ENCODE results near the gene TNFRSF8.
"Not testable (repeated sequence)": the region's sequence is repeated elsewhere in the genome, so short reads cannot be mapped to it uniquely, and the experiment has no call there.

The TNFRSF8 gene

DNA sequence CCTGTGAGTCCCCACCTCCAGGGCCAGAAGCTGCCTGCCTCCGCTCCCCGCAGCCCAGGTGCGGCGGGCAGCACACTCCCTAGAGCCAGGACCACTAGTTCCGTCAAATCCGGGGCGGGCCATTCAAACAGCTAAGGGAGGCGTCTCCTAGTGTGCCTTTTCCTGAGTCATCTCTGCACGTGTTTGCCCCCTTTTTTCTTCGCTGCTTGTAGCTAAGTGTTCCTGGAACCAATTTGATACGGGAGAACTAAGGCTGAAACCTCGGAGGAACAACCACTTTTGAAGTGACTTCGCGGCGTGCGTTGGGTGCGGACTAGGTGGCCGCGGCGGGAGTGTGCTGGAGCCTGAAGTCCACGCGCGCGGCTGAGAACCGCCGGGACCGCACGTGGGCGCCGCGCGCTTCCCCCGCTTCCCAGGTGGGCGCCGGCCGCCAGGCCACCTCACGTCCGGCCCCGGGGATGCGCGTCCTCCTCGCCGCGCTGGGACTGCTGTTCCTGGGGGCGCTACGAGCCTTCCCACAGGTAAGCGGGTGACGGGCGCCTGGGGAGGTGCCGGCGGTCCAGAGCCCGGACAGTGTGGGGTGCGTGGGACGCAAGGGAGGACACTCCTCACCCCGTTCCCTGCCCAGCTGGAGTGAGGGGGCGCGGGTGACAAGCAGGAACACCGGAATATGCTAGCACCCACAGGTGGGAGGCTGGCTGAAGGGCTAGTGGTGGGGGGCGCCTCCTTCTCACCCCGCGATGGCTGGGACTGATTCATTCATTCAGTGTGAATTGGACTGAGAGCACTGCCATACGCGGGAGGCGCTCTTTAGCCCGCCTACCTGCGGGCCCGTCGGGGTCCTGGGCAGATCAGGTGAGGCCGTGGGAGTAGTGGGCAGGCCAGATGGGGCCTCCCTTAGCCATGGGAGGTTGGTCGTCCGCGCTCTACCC, at the start of gene TNFRSF8:
TSS of gene TNFRSF8 (plus strand) at position 163 of the 932 bp plus-strand sequence. CDS start at position 459, 296 bp downstream.
- DNase-seq: no peak

DNA sequence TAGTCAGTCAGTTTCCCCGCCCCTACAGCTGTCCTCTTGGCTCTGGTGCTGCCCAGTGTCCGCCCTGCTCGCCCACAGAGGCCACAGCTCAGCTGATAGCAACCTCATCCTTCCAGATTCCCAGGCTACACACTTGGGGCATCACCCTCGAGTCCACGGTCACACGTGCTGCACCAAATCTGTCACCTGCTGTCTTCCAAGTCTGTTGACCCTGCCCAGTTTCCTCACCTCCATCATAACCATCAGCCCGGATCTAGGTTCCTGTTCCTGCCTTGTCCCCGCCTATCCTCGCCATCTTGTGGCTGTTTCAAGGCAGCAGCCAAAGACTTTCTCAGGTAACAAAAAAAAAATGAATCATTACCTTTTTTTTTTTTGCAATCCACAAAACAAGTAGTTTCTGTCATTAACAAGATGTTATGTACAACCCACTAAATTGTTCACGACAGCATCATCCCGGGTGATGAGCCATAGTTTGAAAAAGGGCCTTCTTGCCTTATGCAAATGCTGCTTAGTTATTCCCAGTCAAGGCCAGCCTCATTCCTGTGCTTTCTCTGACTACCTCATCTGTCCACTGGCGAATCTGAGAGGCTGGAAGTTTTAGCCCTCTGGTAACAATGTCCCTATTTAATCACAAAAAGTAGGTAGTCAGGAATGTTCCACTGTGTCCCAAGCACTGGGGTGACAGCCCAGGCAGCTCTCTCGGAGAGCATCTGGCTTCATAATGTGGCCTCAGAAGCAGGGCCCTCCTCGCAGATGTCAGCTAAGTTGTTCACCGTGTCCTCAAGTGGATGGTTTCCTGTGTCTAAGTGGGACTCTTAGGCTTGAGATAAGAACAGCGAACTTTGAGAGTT, 48.7 kb upstream of the TNFRSF8 start:
- no peak for DNase-seq

DNA sequence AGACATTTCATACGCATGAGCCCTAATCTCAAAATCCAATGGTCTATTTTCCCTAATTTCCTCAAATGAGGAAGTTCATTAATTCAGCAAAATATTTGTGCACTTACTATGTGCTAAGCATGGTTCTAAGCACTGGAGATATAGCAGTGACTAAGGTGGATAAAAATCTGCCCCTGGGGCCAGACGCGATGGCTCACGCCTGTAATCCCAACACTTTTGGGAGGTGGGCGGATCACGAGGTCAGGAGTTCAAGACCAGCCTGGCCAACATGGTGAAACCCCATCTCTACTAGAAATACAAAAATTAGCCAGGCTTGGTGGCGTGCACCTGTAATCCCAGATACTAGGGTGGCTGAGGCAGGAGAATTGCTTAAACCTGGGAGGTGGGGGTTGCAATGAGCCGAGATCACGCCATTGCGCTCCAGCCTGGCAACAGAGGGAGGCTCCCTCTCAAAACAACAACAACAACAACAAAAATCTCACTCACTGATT, 48.1 kb upstream of the TNFRSF8 start:
- no peak for DNase-seq

DNA sequence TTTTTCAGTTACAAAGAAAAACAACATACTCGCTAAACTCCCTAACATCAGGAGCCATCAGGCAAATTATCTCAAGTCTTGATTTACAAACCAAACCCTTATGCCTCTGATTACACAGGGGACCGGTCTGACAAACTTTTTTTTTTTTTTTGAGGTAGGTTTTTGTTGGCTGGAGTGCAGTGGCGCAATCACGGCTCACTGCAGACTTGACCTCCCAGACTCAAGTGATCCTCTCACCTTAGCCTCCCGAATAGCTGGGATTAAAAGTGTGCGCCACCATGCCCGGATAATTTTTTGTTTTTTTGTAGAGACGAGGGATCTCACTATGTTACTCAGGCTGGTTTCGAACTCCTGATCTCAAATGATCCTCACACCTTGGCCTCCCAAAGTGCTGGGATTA, 47.6 kb upstream of the TNFRSF8 start:
- no peak for DNase-seq

DNA sequence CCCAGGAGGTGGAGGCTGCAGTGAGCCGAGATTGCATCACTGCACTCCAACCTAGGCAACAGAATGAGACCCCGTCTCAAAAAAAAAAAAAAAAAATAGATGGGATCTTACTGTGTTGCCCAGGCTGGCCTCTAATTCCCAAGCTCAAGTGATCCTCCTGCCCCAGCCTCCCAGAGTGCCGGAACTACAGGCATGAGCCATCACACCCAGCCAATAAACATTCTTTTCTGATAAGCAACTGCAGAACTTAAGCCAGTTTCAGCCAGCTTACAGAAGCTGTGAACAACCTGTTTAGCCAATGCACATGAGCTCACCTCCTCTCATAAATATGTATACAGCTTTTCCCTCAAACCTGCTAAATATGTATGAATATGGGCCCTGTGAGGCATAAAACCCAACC, 46.9 kb upstream of the TNFRSF8 start:
- no peak for DNase-seq

DNA sequence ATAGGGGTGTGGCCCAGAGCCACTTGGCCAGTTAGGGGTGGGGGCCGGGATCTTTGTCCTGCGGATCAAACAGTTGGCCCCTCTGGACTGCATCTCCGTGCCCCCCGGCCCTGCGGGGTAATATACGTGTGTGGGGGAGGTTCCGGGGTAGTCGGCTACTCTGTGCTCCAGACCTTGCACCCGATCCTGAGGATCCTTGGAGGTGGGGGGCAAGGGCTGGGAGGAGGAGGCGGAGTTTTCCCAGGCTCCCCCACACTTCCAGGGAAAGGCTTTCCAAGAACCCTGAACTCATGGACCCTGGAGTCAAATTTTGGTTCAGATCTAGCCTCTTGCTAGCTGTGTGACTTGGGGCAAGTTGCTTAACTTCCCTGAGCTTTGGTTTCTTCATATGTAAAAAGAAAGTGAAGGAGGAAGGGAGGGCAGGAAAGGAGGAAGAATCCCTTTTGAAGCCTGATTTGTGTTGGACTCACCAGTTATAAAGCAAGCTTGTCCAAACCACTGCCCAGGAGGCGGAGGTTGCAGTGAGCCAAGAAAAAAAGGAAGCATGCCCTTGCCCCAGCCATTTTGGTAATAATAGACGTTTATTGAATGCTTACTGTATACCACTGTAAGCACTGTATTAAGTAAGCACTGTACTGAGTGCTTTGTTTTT, 43.1 kb upstream of the TNFRSF8 start:
- DNase-seq: no peak

DNA sequence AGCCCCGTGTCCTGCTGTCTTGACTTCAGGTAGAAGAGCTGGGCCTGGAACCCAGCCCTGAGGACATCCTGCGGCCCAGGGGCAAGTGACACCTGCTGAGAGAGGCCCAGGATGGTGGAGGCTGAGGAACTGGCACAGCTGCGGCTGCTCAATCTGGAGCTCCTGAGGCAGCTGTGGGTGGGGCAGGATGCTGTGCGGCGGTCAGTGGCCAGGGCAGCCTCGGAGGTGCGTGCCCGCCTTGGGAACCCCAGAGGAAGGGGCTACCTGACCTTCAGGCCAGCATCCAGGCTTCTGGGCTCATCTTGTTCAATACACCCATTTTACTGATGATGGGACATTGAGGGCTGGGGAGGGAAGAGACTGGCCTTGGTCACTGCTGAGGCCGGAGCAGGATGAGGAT, 41.5 kb upstream of the TNFRSF8 start:
- no peak for DNase-seq

DNA sequence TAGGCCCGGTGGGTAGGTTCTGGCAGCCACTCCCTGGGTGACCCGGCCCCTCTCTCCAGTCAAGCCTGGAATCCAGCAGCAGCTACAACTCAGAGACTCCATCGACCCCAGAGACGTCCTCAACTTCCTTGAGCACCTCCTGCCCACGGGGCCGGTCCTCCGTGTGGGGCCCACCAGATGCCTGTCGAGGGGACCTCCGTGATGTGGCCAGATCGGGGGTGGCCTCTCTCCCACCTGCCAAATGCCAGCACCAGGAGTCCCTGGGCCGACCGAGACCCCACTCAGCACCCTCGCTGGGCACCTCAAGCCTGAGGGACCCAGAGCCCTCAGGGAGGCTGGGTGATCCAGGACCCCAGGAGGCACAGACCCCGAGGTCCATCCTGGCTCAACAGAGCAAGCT, 41.1 kb upstream of the TNFRSF8 start:
- DNase-seq: no peak

DNA sequence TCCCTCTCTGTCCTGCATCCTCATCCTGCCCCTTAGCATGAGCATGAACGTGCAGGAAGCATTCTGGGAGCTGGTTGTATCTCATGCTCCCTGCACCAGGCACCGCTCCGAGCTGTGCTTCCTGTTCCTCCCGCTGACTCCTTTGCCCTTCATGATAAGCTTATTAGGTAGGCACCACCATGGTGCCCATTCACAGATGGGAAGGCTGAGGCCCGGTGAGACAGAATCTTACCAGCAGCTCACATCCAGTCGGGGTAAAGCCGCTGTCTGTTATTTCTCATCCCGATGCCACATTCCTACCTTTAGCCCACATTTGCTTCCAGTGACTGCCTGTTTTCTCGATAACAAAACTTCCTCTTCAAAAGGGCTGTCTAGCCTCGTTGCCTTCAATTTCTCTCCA, 36.5 kb upstream of the TNFRSF8 start:
- DNase-seq: no peak

DNA sequence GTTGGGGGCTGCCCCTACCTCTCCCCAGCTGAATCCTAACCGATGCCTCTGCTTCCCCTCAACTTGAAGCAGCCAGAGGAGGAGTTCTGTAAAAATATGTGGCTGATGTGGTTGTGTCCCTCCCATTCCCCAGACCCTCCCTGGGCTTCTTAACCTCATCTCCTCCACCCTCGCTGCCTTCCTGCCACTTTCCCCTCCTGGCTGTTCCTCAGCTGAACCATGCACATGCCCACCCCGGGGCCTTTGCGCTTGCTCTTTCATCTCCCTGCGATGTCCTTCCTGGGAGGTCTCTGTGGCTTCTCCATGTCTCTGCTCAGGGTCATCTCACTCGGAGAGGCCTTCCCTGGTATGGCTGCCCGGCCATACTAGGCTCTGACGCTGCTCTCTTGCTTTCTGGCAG, 34.9 kb upstream of the TNFRSF8 start:
- no peak for DNase-seq

DNA sequence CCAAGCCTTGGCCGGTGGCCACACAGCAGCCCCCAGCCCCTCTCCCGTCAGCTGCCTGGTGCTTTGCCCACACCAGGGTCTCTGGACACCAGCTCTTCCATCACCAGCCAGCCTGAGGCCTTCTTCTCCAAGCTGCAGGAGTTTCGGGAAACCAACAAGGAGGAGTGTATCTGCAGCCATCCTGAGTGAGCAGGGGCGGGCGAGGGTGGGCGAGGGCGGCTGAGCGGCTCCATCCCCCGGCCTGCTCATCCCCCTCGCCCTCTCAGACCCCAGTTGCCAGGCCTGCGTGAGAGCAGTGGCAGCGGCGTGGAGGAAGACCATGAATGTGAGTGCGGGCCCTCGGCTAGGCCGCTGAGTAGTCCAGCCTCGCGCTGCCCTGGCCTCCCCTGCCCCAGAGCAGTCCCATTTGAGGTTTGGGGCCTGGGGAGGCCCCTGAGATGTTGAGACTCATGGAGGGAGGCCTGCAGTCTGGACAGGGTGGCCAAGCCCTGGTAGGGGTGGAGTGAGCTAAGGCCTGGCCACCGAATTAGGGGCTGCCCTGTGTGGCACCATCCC, 34.1 kb upstream of the TNFRSF8 start:
- no peak for DNase-seq

DNA sequence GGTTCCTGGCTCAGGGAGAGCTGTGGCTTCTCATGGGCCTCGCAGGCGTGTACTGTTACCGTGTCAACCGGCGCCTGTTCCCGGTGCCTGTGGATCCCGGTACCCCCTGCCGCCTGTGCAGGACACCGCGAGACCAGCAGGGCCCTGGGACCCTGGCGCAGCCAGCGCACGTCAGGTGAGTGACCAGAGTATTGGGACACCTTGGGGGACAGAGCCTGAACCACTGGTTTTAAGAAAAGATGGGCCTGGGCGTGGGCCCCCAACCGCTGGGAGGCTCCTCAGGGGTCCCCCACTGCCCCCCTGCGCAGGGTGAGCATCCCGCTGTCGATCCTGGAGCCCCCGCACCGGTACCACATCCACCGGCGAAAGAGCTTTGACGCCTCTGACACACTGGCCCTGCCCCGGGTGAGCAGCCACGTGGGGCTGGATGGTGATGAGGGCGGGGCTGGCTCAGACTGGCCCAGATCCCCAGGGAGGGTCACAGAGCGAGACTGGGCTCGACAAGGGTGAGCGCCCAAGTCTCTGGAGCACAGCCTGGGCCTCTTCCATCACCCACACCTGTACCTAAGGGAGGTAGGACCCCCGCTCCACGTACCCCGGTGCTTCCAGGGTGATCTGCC, 33.3 kb upstream of the TNFRSF8 start:
- DNase-seq: no peak

DNA sequence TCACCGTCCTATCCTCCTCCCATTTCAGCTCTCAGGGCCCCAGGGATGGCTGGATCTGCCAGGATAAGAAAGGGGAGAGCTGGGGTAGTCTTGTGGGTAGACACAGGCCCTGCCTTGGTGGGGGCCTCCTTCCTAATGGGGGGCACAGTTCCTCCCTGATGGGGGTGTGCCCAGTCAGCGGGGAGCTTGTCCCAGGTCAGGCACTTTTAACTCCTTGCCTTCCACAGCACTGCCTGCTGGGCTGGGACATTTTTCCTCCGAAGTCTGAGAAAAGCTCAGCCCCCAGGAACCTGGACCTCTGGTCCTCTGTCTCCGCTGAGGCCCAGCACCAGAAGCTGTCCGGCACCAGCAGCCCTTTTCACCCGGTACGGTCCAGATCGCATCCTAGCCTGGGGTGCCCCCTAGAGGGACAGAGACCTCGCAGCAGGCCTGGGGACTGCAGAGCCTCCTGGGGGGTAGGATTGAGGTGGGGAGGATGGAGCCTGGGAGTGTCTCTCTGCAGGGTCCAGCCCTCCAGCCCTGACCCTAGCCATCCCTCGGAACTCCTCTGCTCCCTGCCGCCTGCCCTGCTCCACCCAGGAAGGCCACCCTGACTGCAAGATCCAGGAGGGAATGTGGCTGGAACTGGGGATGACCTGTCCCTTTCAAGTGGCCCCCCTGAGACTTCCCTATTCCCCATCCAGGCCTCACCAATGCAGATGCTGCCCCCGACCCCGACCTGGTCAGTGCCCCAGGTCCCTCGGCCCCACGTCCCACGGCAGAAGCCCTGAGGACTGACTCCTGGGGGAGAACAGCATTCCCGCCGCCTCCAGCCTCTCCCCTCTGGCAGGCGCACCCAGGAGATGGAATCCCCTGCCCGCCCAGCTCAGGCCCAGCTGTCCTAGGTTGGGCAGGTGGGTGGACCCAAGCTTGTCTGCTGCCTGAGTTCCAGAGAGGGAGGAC, 31.8 kb upstream of the TNFRSF8 start:
- DNase-seq: peak in 2 of 14 donors; percentile 3 to 14

DNA sequence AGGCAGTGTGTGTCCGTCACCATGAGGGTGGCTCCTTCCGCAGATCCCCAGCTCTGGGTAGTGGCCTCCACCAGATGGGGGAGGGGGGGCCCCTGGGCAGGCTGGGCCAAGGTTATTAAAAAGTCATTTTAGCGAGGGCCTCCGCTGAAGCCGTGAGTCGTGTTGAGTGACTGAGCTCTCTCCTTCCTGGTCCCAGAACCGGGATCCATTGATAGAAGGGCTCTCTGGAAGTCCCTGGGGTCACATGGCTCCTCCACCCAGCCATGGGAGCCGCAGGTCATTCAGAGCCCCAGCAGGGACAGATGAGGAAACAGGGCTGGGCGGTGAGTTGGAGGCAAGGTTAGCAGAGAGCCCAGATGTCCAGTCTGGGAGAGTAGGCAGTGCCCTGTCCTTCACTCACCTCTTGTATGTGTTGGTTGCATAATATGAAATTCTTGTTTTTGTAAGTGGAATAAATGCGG, 30.9 kb upstream of the TNFRSF8 start:
- DNase-seq: no peak

DNA sequence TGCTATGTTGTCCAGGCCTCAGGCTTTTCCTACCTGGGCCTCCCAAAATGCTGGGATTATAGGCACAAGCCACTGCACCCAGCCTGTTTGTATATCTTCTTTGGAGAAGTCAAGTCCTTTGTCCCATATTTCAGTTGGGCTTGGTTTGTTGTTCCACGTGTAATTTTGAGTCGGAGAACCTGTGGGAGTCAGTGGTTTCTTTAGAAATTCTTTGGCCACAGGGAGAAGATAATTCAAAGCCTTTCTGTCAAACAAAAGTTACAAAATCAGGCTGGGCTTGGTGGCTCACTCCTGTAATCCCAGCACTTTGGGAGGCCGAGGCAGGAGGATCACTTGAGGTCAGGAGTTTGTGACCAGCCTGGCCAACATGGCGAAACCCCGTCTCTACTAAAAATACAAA, 29.7 kb upstream of the TNFRSF8 start:
- not testable (repeated sequence) for DNase-seq

DNA sequence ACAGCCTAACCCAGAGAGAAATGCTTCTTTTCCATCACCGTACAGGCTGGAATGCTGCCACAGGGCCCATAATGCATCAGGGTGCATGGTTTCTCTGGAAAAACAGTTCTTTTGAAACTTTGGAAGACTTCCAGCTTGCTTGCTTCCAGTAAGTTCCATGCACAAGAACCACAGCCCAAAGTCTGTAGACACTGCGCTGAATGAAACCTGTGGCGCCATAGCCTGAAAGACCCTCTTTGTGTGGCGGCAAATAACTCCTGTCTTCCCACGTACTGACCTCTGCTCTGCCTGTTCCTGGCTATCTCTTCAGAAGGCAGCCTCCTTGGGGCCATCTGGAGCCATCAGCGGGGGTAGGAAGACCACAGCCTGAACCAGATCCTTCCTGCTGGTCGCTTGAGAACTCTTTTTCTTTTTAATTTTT, 28.7 kb upstream of the TNFRSF8 start:
- peak in 5 of 14 donors; percentile 6 to 27 (median 9) for DNase-seq

DNA sequence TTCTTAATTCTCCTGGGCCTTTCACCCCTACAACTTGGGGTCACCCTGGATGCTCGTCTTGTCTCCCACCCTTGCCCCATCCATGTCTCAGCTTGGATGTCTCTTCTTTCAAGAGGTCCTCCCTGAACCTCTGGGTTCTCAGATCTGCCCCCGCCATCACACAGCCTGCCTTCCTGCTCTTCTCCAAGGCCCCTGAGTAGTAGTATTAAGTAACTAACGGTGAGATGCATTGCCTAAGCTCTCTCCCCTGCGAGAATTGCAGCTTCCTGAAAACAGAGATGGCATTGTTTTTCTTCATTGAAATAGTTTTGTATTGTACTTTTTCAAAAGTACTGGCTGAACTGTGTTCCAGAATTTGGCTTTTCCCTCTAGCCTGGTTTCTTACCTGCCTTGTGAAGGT, 27.8 kb upstream of the TNFRSF8 start:
- no peak for DNase-seq

DNA sequence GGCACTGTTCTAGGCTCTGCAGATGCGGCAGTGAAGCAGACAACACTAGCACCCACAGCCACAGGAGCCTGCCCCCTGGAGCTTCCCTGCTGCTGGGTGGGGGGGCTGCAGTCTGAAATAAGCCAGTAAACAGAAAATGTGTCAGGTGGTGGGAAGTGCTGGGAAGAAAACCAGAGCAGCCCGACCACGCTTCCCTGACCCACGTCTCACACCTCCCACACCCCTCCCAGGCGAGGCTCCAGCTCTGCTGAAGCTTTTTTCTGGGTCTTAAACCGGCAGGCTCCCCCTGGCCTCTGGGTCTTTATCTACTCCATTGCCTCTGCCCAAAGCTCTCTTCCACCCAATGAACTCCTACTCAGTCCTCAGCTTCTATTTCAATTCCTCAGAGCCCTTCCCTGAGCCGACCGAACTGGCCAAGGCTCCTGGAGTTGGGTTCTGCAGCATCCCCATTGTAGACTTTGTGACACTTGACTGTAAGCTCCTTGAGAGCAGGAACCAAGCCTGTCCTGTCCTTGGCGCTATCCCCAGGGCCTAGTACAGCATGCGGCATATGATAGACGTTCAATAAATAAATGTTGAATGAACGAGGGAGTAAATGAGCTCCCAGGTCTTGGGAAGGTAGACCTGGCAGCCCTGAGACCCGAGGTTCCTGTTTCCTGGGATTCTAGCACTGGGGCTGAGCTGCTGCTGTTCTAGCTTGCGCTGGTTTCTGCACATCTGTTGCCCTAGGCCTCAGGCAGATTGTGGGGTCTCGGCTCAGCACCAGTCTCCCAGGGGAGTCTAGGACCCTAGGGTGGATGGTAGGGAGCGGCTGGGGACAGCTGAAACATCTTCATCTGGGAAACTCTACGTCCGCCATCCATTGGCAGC, 25.4 kb upstream of the TNFRSF8 start:
- no peak for DNase-seq

DNA sequence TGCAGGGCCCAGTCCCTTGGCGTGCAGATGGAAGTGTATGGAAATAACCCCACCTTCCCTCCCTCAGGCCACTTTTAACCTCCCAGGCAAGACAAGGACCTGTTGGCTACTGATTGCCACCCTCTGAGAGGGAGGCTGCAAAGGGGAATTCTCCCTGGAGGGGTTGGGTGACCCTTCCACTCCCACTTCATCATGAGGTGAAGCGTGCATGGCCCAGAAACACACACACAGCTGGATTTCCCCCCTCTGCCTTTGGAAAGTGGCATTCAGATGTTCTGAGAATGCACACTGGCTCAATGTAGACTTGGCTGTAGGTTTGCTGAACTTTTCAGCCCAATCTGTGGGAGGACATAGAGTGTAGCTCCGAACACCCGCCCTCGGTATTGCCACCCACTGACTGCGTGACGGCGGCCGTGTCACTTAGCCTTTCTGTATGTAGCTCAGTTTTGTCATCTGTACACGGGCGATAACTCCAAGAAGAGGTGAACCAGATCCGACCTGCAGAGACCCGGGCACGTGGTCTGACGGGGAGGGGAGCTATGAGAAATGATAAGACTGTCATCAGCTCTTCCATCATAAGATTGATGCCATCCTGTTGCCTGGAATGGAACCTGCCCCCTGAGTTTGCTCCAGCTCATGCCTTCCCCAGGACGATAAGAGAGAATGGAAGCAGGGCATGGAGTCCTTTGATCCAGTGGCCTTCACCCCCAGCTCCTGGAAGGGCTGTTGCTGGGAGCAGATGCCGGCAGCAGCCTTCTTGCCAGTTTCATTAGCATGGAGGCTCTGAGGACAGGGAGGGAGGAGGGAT, 24.5 kb upstream of the TNFRSF8 start:
- DNase-seq: no peak
